HG03571 (cell line): ENCODE results near the gene LONRF2.

ENCODE experiments used
- ATAC-seq: cut with Tn5 transposase; IDR thresholded peaks from one replicate; pipeline ENCODE4 v1.9.1; 2021; ENCODE audit not compliant: unreplicated experiment

Gene LONRF2

DNA sequence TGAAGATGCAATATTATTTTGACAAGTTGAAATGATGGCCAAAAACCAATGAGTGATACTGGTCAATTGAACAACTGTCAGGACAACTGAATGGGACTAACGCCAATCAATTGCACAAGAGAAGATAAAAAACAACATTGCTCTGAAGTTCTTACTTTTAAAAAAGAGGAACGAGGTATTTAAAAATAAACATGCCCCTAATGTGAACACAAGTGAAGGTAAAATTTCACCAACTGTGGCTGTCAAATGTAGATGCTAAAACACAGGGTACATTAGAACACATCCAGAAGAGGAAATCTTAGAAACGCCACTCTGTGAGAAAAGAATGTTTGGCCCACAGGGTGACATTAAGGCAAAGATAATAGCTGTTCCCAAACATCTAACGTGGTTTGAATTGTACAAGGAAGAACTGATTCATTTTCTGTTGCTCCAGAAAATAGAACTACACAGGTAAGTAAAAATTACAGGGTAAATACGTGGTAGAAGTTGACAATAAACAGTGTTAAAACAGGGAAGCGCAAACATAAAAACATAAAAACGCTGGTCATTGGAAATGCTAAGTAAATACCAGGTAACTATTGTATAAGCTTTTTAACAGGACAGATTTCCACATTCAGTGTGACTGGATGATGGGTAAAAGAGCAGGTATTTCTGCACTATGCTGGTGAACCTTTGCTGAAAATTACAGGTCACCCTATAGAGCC, 20.3 kb downstream of the LONRF2 start:
- ATAC-seq = no peak

GRCh38 chr2:100299548-100299947, 22.8 kb downstream of the LONRF2 start:
- ATAC-seq = no peak

DNA sequence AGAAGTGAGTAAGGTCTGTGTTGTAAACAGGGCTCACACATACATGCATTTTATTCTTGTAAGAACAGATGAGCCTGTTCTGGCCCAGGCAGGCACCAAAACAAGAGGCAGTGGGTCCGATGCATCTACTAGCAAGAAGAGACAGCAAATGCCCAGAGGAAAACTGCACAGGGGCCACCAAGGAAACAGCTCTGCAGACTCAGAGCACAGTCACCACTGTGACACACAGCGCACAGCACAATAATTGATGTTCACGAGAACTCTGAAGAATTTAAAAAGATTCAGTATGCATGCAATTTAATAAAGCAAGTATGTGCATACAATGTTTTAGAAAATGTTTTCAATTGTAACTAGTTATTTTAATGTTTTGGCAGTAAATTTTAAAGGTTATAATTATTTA, 24.8 kb downstream of the LONRF2 start:
- ATAC-seq = no peak

DNA sequence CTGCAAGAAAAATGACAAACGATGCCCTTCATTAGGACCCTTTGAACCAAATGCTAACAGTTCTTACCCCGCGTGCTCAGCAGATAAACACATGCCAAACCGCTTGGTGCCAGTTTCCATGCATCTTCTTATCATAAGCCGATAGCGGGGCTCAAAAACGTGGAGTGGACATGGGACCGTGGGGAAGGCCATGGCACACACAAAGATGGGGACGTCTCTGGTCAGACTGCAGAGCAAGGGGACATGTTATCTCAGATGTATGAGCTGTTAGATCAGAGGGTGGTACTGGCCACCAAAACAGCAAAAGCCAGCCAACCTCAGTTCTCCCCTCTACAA, 28.2 kb downstream of the LONRF2 start:
- no peak for ATAC-seq

- ATAC-seq = no peak
These were observed 28.8 kb downstream of the LONRF2 start for GRCh38 chr2:100293341-100294161.

DNA sequence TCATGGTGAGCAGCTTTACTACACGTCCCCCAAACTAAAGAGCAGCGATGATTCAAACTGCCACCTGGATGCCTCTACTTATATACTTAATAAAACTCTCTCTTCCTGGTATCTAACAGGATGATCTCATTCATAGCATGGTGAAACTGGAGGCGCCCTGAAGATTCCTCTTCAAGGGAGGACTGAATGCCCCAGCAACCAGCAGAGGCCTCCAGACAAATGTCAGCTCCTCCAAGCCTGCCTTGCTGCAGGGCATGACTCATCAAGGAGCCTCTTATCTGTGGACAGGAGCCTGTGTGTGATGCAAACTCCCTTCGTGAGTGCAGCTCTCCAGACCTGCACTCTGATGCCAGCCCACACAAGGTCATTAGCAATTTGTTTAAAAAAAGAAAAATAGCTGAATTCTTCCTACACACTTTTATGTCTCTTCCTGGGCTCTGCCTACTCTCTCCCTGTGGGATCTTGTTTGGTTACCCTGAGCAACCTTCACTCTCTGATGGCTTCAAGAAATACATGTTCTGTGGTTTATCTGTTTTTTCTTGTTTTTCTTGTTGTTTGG, 30.2 kb downstream of the LONRF2 start:
- no peak for ATAC-seq

DNA sequence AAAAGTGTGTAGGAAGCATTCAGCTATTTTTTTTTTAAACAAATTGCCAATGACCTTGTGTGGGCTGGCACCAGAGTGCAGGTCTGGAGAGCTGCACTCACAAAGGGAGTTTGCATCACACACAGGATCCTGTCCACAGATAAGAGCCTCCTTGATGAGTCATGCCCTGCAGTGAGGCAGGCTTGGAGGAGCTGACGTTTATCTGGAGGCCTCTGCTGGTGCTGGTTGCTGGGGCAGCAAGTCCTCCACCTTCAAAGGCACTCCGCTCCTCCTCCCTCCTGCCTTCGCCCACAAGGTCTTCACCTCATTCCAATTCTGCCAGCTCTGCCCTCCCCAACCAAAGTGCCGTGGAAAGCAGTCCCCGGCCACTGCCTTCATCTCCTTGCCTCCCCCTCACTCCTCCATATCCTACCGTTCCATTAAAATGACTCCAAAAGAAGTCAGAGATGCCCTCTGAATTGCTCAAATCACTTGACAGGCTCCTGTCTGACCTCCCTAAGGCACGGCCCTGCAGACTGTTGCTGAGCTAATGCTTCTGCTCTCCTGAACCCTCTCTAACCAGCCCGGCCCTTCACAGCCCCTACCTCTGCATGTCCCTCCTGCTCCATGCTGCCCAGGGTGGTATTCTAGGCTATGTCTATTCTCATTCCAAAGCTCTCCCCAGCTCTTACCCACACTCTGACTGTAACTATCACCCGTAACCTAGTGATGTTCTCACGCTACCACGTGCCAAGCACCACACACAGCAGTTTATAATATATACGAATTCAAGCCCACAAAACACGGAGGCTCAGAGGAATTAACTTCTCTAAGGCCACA, 30.9 kb downstream of the LONRF2 start:
- no peak for ATAC-seq

DNA sequence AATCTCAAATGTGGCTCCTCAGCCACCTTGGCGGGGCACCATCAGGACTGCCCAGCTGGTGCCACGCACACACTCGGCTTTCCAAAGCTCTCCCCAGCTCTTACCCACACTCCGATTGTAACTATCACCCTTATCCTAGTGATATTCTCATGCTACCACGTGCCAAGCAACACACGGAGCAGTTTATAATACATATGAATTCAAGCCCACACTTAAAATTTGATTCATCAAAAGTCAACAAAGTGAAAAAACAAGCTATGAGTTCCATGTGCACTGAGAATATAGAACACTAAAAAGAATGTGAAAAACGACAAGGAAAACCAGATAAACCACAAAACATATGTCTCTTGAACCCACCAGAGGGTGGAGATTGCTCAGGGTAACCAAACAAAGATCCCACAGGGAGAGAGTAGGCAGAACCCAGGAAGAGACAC, 31.6 kb downstream of the LONRF2 start:
- no peak for ATAC-seq

GRCh38 chr2:100289020-100289419, 33.3 kb downstream of the LONRF2 start:
- ATAC-seq = no peak

DNA sequence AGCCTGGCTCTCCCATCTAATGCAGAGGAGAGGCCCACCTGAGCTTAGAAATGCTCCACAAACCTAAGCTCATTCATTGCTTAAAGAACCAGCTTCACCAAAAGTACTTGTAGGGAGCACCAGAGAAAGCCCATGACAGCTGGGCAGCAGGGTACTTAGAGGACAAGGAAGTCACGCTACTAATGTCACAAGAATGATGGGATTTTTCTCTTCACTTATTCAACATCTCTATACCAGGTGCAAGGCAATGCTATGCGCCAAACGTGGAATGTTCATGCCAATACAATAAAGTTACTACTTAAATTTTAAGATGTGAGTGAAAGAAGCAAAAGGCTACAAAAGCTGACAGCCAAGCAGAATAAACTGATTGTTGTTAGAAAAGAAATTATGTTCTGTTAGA, 36.0 kb downstream of the LONRF2 start:
- no peak for ATAC-seq

GRCh38 chr2:100285691-100286090, 36.6 kb downstream of the LONRF2 start:
- ATAC-seq = no peak

DNA sequence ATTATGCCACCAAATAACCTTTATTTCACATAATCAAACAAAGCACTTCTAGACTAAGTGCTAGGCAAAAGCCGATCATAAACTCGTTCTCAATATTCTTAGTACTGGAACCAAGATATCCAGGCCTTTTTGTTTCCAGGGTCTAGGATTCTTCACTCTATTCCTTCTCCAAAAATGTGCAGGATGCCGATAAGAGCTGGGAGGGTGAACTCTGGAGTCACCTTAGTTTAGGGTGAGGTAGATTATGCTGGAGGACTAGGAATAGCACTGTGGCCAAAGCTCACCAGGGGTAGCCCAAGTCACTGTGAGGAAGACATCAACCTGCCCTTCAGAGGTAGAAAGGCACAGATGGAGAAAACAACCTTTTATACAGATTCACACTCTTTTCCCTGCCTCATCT, 37.3 kb downstream of the LONRF2 start:
- no peak for ATAC-seq

DNA sequence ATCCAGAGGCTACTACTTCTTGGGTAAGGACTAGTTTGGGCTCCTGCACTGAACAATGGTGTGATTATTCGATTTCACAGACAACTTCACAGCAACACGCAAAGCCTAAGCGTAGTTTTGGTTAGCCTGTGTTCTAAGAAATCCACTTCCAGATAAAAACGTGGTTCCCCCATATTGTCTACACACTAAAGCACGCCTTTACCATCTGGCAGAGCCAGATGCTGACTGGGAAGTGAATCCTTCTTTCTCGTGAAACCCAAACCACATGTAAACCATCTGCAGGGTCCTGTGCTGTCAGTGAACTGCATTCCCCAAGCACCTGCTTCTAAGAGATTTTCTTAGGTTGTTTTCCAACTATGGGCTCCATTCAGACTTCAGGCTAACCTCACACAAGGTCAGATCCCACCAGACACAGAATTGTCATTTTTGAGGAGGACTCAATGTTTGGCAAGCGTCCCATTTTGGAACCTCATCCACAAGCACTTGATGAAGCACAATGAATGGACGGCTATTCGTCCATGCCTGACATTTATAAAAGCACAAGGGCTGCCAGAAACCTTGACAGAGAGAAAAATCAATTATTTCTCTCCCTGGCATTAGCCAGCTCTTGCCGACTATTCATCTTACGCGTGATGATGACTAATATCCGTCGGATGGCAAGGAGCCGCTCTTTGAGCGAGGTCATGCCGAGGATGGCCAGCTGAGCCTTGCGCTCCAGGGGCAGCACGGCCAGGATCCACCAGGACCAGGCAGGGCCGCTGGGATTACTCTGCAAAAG, 38.4 kb downstream of the LONRF2 start:
- ATAC-seq = no peak

DNA sequence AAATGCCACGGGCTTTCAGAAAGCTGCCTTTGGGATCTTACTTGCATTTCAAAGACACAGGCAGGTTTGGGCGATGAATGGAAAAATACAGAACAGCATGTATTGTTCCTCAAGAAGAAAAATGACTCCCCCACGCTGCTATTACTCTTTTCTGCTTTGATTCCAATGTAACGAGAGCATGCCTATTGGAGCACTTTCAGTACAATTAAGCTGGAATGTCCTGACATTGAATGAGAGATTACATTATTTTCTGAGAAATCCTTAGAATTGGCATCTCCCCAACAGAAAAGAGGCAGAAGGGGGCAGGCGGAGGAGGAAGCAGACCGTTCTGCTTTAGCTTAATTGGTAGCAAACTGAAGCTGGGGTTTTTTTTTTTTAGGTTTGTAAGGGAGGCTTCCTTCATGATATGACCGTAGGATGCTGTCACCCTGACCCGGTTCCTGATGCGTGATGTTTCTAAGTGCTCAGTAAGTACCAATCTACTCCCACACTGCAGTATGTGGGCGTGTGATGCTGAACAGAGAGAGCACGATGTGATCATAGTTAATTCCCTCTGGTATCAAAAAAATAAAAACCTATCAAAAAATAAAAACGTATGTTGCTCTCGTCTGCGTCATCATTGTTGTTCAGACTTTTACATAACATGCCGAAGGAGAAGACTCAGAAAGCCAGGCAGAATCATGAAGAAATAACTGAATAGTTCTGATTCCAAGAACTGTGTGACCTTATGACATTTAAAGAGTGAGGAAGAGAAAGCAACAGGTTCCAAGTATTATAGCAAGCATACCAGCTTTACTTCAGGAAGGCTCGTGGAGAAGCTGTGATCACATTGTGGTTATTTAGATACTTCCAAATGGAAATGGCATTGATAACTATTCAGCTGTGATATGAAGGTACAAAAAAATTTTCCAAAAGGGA, 40.5 kb downstream of the LONRF2 start:
- no peak for ATAC-seq

DNA sequence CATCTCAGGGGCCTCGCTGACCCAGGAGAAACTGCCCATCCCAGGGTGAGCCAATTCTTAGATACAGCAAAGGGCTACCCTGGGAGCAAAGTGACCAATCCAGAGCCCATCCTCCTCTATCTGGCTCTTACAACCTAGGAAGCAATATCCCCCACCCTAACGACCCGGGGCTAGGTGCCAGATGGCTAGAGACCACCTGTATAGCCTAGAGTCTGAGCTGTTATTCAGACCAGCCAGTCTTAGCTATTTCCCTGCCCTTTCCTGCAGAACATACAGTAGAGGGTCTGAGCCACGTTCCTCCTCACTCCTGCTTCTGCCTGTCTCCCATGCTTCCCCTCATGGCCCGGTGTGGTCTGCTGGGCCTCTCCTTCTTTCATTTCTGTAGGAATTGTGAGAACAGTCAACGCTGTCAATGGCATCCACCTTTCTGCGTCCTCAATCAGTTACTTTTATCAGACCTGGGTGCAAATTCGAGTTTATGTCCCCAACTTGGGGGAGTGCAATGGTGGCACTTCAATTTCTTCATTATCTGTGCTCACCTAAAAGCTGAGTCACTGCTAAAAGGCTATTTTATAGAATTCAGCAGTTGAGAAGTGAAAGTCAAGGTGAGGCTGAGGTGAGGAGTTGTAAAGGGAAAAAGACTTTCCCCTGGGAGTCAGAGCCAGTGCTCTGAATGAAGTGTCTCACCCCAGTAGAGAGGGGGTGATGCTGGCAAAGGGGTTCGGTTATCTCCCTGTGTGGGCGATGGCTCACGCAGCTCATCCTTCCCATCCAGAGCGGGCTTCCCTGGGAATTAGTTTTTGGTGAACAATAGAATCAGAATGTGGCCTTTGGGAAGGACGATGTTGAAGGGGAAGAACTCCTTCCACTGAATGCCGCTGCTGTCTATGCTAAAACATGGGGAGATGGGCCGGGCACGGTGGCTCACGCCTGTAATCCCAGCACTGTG, 42.4 kb downstream of the LONRF2 start:
- ATAC-seq = no peak

DNA sequence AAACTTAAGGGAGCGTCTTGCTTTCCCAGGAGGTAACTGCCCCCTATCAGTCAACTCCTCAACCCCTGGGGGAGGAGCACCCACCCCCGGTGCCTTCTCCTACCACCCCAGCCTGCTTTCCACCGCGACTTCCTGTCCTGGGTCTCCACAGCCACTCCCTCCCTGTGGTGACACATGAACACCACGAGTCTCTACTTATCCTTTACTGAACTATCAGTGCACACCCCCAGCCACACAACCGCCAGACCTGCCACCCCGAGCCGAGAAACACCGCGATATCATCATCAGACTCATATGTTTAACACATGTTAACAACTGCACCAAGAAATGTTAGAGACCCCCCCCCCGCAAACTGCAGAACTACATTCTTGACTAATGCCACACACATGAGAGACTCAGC, 43.3 kb downstream of the LONRF2 start:
- no peak for ATAC-seq

GRCh38 chr2:100278501-100278900, 43.8 kb downstream of the LONRF2 start:
- no peak for ATAC-seq

GRCh38 chr2:100277540-100278207, 44.6 kb downstream of the LONRF2 start:
- no peak for ATAC-seq
